GM18858 (cell line): Measurements from ENCODE around the gene PDE3A.

Source experiments
- ATAC-seq: cut with Tn5 transposase; IDR thresholded peaks from one replicate; pipeline ENCODE4 v1.9.1; 2021; ENCODE audit not compliant: unreplicated experiment

The PDE3A gene

GRCh38 chr12:20681334-20681733, 313.0 kb downstream of the PDE3A start:
- ATAC-seq = no peak

GRCh38 chr12:20695232-20695631, 326.9 kb downstream of the PDE3A start, which contains the start of gene SLCO1C1:
Gene SLCO1C1 (plus strand): TSS chr12:20695332. CDS start chr12:20699577, 4,245 bp downstream.
- ATAC-seq = no peak

GRCh38 chr12:20696181-20696905, 328.0 kb downstream of the PDE3A start:
- no peak for ATAC-seq

- ATAC-seq = no peak
Observed at GRCh38 chr12:20701106-20701505, 332.8 kb downstream of the PDE3A start.

- no peak for ATAC-seq
Observed at GRCh38 chr12:20704860-20705259, 336.5 kb downstream of the PDE3A start.

GRCh38 chr12:20711846-20712245, 343.5 kb downstream of the PDE3A start:
- no peak for ATAC-seq

- ATAC-seq = no peak
Observed at GRCh38 chr12:20716037-20716436, 347.7 kb downstream of the PDE3A start.

- ATAC-seq = no peak
Observed at GRCh38 chr12:20716985-20717384, 348.6 kb downstream of the PDE3A start.

- ATAC-seq = no peak
Observed at GRCh38 chr12:20718294-20718693, 350.0 kb downstream of the PDE3A start.

GRCh38 chr12:20722142-20722541, 353.8 kb downstream of the PDE3A start:
- no peak for ATAC-seq

- no peak for ATAC-seq
Observed at GRCh38 chr12:20731274-20731673, 362.9 kb downstream of the PDE3A start.
